Stimulated activated CD8-positive, alpha-beta memory T cell treated with anti-CD3 and anti-CD28 coated beads, Interleukin-12 subunit alpha, Interleukin-12 subunit beta, amount 100 ng/mL, for 1 hour (primary cell): Measurements from ENCODE around the gene PRKRIP1.
"Not testable (repeated sequence)": the region's sequence is repeated elsewhere in the genome, so short reads cannot be mapped to it uniquely, and the experiment has no call there.

Source experiments
- DNase-seq: peaks from one replicate; pipeline ENCODE4 v3.0.0-alpha.2; 2020; ENCODE audit warnings: low read depth

The PRKRIP1 gene, protein sequence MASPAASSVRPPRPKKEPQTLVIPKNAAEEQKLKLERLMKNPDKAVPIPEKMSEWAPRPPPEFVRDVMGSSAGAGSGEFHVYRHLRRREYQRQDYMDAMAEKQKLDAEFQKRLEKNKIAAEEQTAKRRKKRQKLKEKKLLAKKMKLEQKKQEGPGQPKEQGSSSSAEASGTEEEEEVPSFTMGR

DNA sequence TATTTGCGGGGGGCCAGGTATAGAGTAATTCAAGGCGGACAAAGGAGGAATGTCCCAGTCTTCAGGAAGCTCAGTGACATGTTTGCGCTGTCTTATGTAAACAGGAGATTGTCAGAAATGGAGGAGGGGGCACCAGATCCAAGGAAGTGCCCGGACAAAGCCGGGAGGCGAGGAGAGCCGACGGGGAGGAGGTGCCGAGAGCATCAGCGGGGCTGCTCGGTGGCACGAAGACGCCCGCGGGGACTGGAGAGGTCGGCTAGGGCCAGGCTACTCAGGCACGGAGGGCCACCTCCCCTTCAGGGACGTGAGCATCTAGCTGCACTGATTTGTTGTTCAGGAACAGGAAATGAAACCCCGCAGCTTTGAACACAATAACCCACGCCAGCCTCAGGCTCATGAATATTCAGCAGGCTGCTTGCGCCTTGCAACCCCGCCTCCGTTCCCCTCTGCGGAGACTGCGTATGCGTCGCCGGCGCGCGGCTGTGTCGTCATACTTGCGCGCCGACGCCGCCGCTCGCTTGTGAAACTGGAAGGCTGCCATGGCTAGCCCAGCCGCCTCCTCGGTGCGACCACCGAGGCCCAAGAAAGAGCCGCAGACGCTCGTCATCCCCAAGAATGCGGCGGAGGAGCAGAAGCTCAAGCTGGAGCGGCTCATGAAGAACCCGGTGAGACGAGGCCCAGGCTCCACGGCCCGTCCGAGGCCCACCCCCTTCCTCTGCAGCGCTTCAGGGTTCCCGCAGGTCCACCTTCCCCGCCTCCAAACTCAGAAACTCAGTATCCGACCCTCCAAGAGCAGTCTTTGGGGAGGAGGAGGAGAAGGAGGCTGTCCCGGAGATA is at the start of gene PRKRIP1:
Gene PRKRIP1 (plus strand): TSS at position 491 of the 837 bp plus-strand sequence. CDS start 49 bp downstream, at position 540.
- peak; percentile 68 for DNase-seq

DNA sequence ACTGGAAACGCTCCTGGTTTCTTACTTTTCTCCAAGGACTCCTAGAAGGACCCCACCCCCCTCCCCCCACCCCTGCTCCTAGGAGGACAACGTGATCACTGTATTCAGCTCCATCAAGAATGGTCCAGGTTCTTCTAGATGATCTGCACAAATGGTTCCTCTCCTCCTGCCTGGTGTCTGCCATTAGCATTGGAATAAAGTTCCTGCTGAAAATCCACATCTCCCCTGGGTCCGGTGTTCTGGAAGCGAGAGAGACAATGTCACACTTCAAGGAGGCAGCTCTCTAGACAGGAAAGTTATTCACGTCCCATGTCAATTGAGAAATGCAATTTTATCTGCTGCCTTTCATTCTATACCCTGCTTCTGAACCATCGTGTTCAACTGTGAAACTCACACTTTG is 49.2 kb upstream of the PRKRIP1 start:
- DNase-seq: not testable (repeated sequence)

GRCh38 chr7:102356344-102356743 is 39.8 kb upstream of the PRKRIP1 start, which contains the start of gene SPDYE6:
Gene SPDYE6 (minus strand): TSS chr7:102356444. CDS start chr7:102356023, 421 bp downstream.
- DNase-seq: not testable (repeated sequence)

DNA sequence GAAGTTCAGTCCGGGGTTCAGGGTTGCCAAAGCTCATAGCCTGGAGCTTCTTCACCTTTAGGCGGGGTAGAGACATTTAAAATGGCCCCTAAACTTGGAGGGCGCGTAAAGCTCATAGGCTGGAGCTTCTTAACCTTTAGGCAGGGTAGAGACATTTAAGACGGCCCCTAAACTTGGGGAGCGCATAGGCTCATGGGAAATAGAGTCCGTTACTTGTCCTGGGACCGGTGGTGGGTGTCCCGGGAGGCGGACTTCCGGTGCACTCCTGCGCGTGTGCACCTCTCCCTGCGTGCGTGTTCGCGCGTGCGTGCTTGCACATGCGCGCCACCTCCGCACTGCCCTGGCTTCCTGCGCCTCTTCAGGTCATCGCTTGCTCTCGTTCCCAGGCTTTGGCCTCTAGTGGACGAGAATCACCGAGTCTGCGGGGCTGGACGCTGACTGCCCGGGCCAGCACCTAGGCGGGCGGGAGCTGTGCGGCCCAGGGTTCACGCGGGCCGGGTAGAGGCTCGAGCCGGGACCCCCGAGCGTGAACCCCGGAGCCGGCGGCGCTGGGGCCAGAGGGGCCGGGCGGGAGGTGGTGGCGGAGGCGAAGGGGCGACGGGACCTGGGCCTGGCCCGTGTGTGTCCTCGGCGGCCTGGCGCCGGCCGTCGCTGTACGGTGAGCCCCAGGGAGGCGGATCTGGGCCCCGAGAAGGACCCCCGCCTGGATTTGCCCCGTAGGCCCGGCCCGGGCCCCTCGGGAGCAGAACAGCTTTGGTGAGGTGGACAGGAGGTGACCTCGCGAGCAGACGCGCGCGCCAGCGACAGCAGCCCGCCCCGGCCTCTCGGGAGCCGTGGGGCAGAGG is 32.4 kb upstream of the PRKRIP1 start:
- DNase-seq: peak; percentile 87

DNA sequence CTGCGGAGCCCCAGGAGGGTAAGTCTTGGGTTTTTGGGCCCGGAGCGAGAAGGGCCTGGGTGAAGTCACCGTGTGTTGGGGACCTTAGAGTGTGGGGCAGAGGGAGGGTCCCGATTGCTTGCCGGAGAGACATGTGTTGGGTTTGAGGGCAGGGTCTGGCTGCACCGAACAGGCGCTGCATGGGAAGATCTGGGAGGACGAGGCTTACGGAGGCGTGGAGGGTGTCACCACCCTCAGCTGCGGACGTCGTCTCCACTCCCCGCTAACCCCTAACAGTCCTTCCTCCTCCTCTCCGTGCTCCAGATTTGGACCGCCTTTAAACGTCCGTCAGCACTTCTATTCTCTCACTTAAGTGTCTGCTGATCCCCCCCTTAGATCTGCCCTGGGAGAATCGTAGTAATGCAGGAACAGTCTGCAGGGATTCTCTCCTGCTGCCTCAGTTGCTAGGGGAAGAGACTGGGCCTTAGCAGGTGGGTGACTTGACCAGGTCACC is 31.7 kb upstream of the PRKRIP1 start:
- not testable (repeated sequence) for DNase-seq

- DNase-seq: not testable (repeated sequence)
Observed at GRCh38 chr7:102365390-102365789, 30.8 kb upstream of the PRKRIP1 start.

- DNase-seq: not testable (repeated sequence)
Observed at GRCh38 chr7:102370038-102370437, 26.1 kb upstream of the PRKRIP1 start.

- DNase-seq: not testable (repeated sequence)
Observed at GRCh38 chr7:102372796-102373195, 23.4 kb upstream of the PRKRIP1 start.

DNA sequence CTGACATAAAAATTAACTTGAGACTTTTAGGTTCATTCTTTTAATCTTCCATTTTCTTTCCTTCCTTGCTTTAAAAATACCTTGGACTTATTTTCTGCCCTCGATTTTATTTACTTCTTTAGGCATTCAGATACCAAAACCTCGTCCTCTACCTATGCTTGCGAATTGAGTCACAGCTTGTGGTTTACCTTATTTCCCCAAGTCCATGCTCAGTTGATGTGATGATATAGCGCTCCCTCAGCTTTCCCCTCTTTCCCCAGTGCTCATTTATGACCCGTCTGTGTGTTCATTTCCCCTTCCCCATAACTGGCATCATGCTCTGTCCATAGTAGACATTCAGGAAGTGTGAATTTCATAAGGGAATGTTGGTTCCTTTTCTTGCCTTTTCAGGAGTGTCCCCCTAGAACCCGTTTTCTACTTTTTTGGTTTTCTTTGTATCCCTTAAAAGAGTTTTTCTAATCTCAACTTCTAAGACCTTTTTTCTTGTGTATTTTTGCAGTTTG is 19.1 kb upstream of the PRKRIP1 start:
- no peak for DNase-seq

GRCh38 chr7:102380837-102381236 is 15.3 kb upstream of the PRKRIP1 start:
- not testable (repeated sequence) for DNase-seq

- DNase-seq: not testable (repeated sequence)
Observed at GRCh38 chr7:102381696-102382425, 14.3 kb upstream of the PRKRIP1 start.

GRCh38 chr7:102387064-102387463 is 9.1 kb upstream of the PRKRIP1 start:
- no peak for DNase-seq

DNA sequence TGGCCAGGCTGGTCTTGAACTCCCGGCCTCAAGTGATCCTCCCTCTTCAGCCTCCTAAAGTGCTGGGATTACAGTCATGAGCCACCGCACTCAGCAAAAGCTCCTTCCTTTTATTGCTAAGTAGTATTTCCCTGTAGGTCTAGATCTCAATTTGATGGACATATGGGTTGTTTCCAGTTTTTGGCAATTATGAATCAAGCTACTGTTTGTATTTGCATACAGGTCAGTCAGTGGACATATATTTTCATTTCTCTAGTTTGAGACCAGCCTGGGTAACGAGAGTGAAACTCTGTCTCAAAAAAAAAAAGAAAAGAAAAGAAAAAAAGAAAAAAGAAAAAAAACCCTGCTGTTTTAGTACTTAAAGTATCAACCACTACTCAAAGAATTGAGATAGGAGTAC is 6.4 kb upstream of the PRKRIP1 start:
- DNase-seq: no peak

- DNase-seq: peak; percentile 48
Observed at GRCh38 chr7:102390697-102391484, 5.3 kb upstream of the PRKRIP1 start.

- DNase-seq: no peak
Observed at GRCh38 chr7:102392330-102392729, 3.8 kb upstream of the PRKRIP1 start.

- DNase-seq: no peak
Observed at GRCh38 chr7:102393467-102393866, 2.7 kb upstream of the PRKRIP1 start.

DNA sequence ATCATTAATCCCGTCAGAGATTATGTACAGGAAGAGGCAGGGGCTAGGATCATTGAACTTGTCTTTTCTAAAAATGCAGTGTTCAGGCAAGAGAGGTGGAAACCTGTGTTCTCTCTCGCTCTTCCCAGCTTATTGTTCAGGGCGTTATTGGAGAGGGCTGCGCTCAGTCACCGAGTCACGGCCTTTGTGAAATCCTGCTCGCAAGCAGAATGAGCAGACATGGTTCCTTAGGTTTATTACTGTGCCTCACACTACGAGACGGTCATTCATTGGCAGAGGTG is 631 bp upstream of the PRKRIP1 start:
- DNase-seq: no peak

DNA sequence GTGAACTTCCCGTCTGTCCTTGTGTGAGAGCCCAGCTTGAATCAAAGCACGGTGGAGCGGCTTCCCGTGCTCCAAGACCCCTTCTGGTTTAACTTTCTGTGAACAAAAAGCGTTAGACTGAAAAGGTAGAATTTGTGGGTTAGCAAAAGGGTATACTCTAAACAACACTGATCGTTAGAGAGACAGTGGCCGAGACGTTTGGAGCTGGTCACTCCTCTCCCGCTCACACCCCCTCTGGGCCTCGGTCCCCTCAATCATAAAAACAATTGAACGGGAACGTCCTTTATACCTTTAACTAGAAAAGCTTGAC is 502 bp downstream of the PRKRIP1 start:
- DNase-seq: no peak

DNA sequence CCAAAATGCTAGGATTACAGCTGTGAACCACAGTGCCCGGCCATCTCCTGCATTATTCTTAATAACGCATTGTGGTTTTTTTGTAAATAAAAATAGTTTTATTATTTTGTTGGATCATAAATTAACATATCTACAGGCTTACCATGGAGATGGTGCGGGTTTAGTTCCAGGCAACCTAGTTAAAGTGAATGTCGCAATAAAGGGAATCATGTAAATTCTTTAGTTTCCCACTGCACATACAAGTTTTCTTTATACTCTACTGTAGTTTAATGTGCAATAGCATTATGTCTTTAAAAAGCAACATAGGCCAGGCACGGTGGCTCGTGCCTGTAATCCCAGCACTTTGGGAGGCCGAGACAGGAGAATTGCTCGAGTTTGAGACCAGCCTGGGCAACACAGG is 2.4 kb downstream of the PRKRIP1 start:
- DNase-seq: no peak

- DNase-seq: no peak
Observed at GRCh38 chr7:102400360-102400759, 4.2 kb downstream of the PRKRIP1 start.

GRCh38 chr7:102403563-102403962 is 7.4 kb downstream of the PRKRIP1 start:
- no peak for DNase-seq
